ENCODE measurements around the gene BRCA1.

DNA sequence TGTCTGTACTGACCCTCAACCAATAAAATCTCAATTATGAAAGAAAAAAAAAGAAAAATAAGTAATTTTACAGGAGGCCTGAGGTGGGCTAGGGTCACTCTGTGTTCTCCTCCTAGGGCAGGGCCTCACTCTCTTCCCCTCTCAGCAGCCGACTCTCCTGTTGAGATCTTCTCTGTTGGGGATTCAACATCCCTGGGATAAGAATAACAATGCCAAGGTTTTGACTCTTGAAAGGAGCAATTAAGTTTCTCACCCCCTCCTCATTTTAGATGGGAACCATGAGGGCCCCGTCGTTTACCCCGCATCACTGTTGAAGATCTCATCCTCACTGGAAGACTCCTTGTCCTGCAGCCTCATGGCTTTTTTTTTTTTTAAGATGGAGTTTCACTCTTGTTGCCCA, 21.5 kb upstream of the BRCA1 start:
- TF ChIP-seq, protein P1, sequence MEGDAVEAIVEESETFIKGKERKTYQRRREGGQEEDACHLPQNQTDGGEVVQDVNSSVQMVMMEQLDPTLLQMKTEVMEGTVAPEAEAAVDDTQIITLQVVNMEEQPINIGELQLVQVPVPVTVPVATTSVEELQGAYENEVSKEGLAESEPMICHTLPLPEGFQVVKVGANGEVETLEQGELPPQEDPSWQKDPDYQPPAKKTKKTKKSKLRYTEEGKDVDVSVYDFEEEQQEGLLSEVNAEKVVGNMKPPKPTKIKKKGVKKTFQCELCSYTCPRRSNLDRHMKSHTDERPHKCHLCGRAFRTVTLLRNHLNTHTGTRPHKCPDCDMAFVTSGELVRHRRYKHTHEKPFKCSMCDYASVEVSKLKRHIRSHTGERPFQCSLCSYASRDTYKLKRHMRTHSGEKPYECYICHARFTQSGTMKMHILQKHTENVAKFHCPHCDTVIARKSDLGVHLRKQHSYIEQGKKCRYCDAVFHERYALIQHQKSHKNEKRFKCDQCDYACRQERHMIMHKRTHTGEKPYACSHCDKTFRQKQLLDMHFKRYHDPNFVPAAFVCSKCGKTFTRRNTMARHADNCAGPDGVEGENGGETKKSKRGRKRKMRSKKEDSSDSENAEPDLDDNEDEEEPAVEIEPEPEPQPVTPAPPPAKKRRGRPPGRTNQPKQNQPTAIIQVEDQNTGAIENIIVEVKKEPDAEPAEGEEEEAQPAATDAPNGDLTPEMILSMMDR (IDR thresholded peaks at IDR 0.05; ENCODE audit: insufficient read depth, low read length): no peak
- no peak for TF ChIP-seq POLR2AphosphoS5 (IDR thresholded peaks at IDR 0.05; ENCODE audit: low read depth)
